ENCODE results near the gene ALDH3B2.
"Not testable (repeated sequence)": the region's sequence is repeated elsewhere in the genome, so short reads cannot be mapped to it uniquely, and the experiment has no call there.

The ALDH3B2 gene

DNA sequence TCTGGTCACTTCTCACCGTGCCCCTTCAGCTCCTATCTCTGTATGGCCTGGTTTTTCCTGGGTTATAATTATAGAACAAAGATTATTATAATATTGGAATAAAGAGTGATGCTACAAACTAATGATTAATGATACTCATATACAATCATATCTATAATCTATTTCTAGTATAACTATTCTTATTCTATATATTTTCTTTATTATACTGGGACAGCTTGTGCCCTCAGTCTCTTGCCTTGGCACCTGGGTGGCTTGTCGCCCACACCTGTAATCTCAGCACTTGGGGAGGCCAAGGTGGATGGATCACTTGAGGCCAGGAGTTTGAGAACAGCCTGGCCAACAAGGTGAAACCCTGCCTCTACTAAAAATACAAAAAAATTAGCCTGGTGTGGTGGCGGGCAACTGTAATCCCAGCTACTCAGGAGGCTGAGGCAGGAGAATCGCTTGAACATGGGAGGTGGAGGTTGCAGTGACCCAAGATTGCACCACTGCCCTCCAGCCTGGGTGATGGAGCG lies 14.7 kb downstream of the ALDH3B2 start:
- DNase-seq = not testable (repeated sequence)

DNA sequence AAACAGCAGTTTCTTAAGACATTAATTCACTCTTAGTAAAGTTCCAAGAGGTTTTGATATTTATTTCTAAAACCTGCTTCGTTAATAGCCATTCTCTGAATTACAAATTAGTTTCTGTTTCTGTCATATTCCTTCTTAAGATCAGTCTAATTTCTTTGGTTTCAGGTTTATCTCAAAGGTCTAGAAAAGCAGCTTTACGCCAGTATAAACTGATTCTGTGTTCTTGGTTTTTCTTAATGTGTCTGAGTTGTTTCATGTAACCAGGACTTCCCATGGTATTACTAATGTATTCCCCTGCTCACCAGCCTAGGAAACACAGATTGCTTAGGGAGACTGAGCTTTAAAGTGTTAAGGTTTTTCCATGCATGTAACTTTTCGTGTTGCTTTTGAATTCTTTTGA lies 17.1 kb downstream of the ALDH3B2 start:
- no peak for DNase-seq

DNA sequence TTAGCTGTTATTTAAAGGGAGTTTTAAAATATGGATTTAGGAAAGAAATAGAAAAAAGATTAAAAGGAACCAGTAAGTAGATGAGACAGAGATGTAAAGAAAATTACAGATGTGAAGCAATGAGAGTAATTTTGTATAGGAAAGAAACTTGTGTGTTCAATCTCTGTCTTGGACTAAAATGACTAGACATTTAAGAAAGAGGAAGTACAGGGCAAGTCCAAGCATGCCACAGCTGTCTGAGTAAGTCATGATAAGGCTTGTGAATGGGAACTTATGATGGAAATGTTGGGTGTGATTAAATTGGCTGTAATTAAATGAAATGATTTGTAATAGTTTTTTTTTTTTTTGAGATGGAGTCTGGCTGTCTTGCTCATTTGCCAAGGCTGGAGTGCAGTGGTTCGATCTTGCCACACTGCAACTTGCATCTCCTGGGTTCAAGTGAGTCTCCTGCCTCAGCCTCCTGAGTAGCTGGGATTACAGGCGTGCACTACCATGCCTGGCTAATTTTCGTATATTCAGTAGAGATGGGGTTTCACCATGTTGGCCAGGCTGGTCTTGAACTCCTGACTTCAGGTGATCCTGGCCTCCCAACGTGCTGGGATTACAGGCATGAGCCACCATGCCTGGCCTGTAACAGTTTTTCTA lies 18.0 kb downstream of the ALDH3B2 start:
- DNase-seq = peak; percentile 72

DNA sequence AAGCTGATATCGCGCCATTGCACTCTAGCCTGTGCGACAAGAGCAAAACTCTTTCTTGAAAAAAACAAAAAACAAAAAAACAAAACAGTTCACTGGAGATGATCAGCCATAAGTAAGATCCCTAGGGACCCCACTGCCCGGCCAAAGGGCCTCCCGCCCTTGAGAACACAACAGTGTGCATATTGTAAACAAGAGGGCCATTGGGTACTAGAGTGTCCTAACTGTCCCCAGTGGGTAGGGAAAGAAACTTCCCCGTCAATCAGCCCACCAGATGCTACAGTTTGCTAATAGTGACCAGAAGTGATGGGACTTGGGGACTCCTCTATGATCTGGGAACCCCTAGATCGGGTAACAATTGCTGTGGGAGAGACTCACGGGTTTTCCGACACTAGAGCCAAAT lies 20.2 kb downstream of the ALDH3B2 start:
- DNase-seq = no peak

DNA sequence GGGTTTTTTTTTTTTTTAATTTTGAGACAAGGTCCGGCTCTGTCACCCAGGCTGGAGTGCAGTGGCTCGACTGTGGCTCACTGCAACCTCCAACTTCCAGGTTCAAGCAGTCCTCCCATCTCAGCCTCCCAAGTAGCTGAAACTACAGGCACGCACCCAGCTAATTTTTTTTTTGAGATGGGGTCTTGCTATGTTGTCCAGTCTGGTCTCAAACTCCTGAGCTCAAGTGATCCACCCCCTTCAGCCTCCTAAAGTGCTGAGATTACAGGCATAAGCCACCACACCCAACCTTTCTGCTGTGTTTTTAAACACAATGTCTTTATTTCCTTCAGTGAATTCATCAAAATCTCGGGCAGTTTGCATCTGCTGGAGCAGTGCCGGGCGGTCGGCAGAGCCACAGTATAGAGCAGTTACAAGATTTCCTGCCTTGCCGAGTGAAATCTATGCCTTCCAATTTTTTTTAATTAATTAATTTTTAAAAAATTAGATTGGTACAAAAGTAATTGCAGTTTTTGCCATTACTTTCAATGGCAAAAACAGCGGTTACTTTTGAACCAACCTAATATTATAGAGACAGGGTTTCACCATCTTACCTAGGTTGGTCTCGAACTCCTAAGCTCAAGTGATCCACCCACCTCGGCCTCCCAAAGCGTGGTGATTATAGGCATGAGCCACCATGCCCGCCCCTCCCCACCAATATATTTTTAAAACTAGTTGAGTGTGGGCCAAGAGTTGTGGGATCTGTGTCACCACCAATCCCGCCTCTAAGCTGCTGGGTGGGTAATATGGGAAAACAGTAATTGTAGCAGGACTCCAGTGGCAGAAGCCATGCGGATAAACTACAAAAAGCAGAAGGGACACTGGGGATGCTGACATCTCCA lies 21.2 kb downstream of the ALDH3B2 start:
- DNase-seq = no peak

DNA sequence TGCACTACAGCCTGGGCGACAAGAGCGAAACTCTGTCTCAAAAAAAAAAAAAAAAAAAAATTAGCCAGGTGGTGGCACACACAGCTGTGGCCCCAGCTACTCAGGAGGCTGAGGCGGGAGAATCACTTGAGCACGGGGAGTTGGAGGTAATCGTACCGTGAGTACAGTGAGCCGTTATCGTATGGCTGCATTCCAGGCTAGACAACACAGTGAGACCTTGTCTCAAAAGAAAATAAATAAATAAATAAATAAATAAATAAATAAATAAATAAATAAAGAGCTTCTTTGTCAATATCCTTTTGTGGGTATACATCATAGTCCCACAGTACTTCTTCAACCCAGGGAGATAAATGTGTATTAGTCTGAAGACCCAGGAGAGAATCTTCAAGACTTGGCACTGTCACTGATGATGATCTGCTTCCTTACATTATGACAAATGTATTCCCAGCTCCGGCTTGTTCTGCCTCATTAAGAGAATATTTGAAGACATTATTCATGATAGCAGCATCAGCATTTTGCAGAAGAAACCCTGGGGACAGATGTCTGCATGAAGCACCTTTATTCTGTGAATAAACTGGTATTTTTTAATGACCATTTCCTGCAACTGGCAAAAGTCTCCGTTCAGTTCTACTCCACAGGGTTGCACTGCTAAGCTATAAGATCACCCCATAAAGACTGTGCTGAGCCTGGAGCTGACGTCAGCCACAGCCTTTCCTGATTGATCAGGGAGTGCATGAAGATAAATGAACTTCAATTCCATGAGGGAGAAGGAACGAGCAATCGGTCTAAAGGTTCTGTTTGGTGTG lies 22.2 kb downstream of the ALDH3B2 start:
- no peak for DNase-seq

DNA sequence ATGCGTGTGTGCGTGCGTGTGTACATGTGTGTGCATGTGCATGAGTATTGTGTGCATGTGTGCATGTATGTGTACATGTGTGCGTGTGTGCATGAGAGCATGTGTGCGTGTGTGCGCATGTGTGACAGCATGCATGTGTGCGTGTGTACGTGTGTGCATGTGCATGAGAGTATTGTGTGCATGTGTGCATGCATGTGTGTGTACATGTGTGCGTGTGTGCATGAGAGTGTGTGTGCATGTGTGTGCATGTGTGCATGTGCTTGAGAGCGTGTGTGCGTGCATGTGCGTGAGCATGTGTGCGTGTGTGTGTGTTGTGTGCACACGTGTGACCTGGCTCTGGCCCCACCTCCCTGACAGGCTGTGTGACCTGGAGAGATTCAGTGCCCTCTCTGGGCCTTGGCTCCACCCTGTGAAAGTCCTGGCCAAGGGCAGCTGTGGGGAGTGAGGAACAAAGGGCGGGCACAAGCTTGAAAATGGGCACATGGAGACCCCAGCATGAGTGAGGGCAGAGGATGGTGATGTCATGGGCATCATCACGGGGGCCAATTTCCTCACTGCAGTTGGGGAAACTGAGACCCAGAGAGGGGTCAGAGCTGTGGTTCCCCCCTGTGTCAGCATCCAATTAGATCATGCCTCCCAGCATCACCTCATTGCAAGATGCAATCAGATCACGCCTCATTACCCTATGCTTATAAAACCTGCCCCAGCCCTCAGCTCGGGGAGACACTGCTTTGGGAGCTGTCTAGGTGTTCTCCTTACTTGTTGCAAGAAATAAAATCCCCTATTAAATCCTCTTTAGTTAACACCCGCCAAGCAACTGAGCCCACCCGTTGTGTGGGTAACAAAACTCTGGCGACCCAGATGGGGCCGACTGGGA lies 24.6 kb downstream of the ALDH3B2 start:
- peak; percentile 85 for DNase-seq

DNA sequence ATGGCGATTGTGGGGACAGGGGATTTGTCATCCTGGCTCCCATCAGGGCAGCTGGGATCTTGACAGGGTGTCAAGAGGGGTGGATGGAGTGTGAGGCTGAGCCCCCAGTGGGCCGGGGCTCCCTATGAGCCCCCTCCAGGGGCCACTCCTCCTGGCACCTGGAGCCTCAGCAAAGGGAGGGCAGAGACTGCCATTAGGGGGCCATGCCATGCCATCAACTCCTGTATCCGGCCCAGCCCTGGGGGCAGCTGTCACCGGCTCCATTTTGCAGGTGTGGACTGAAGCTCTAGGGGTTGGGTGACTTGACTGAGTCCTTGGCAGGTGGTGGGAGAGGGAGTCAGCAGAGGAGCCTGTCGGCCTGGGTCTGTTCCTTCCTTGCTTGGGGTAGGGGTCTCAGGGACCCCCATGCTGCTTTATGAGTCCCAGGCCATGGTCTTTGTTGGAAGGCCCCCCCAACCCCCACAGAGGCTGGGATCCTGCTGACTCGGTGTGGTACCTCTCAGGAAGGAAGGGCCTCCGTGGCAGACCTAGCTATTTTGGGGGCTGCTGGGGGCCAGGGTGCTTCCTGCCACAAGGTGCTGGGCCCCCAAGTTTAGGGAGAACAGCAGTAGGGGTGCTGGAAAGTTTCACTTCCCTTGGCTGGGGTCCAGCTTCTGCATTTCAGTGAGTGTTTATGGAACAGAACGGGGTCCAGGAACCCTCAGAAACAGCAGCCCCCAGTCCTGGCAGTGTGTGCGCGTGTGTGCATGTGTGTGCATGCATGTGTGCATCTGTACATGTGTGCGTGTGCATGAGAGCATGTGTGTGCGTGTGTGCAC lies 25.4 kb downstream of the ALDH3B2 start:
- DNase-seq = peak; percentile 96

DNA sequence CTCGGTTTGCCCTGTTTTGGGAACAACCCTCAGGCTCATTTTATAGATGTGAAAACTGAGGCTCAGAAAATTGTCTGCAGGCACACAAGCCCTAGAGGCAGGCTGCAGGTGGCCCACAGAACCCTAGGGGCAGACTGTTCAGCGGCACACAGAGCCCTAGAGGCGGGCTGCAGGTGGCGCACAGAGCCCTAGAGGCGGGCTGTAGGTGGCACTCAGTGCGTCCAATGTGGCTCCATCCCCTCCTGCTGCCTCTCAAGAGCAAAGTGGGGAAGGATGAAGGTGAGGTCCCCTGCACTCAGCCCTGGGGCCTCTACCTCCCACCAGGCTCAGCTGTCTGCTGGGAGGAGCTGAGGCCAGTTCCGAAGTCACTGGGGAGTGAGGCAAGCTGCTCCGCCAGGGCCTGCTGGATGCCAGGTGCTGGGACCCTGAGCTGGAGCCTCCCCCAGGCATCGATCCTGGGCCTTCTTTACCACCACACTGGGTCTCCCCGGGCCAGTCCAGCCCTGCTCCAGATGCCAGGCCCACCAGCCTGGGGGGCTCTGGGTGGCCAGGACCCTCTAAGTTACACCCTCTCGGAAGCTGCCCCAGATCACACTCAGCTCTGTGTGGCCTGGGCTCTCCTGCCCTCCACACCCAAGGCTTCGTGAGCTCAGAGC lies 26.2 kb downstream of the ALDH3B2 start:
- peak; percentile 97 for DNase-seq

DNA sequence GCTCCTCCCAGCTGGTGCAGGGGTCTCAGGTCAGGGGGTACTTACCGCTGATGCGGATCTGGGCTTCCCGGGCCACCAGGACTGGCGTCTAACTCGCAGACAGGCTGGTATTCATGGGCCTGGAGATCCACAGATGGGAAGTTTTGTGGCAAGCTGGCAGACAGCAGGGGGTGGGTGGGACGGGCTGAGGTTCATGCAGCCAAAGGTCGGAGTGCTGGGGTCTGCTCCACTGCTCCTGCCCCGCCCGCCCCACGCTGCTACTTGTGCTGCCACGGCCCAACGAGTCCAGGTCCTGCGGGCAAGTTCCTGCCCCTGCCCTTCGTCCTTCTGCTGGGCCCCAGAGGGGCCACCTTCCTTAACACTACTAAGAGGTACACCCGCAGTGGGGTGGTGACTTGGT lies 27.0 kb downstream of the ALDH3B2 start:
- no peak for DNase-seq

DNA sequence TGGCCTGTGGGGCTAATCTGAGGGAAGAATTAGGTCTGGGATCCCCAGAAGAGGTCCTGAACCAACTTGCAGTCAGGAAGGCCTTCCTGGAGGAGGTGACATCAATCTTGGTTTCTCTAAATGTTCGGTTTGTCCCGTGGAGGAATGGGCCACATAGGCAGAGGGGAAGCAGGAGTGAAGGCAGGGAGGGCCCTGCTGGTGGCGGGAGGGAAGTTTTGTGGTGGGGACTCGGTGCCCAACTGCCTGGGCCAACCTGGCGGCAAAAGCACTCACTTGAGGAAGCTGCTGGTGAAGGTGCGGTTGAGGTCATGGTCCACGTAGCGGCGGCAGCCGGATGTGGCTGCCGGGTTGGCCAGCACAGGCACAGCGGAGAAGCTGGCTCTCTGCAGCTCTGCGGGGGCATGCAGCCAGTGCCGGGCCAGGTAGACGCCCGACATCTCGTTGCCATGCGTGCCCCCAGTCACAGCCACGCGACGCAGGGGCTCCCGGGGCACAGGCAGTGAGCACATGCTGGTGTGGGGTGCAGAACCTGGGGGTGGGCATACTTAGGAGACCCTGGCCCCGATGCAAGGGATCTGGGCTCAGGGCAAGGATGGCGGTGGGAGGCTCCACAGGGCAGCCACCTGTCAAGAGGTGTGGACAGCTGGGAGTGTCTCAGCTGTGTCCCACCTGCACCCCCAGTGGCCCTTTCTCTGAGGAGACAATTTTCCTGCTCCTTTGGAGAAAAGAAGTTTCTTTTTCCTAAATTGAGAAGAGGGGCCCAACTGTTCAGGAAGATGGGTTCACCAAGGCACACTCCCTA lies 27.7 kb downstream of the ALDH3B2 start:
- DNase-seq = peak; percentile 93

DNA sequence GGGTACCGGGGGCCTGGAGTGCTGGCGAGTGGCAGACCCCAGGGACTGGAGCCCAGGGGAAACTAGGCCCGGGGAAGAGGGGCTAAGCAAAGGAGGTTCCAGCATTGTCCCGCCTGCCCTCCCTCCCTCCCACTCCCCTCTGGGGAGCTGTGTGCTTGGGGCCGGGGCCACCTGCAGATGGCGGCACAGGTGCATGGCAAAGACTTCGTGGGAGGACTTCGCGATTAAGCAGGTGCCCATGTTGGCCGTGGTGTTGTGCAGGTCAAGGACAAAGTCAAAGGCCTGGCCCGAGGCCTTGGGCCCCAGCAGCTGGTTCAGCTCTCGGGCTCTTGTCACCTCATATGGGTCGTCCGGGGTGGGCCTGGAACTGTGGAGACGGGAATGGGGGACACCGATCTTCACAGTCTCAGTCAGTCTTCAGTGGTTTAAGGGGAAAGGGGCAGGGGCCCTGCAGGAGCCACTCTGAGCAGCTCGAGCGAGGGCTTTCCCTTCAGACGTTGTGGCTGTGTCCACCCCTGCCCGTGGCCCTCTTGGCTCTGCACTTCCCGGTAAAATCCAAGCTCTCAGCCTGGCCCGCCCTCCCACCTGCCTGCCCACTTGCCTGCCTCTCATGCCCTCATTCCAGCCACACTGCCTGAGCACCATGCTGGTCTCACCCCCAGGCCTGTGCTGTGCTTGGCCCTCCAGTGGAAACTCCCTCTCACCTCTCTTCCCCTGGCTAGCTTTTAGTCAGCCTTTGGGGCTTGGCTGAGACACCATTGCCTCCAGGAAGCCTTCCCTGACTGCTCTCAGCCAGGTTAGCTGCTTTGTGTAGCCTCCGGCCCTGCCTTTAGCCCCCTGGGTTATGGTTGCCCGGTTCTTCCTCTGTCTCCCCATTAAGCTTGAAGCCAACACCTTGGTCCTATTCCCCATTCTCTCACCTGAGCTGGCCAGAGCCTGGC lies 28.6 kb downstream of the ALDH3B2 start:
- peak; percentile 51 for DNase-seq

DNA sequence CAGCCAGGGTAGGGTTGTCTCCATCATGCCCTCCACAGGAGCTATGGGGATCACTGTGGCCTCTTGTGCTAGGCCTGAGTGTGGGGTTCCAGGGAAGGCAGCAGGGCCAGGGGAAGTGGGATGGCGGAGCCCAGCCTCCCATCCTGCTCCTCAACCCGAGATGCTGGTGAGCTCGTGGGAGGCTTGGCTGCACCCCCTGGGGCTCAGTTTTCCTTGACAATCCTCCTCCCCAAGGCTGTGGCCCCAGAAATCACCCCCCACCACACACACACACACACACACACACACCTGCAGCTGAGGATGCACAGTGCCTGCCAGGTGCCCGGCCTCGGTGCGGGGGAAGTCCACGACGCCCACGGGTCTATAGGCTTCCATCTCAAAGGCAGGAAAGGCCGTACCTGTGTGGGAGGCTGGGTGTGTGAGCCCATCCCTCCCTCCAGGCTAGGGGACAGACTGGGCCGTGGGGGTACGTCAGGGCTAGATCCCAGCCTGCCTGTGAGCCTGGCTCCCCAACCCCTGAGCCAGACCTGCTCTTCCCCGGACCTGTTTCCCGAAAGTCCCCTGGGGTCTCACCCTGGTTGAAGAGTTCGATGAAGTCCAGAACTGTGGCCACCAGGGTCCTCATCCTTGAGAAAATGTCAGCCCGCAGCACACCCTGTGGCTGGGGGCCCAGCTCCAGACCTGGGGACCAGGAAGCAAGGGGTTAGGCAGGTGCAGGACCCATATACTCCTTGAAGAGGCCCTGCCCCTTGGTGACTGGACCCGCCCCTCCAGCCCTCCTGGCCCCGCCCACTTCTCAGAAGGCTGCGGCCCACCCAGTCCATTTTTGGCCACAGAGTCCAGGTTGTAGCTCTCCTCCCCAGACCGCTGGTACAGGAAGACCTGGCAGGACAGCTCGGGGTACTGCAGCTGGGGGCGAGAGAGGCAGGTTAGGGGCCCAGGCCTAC lies 29.7 kb downstream of the ALDH3B2 start:
- DNase-seq = no peak

DNA sequence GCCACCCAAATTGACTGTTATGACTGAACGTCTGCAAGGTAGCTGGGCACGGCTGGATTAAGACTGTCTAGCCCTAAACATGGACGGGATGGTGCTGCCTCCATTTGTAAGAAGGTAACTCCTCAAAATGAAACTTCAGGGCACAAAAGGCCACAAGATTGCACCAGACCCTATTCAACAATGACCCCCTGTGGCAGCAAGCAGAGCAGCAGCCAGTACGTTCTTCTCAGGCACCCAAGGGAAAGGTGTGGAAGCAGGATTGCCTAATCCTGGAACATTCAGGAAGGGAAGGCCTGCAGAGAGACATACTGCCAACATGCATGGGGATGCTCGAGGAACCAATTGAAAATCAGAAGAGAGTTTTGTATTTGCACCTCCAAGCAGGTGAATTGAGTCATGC lies 30.4 kb downstream of the ALDH3B2 start:
- peak; percentile 48 for DNase-seq

DNA sequence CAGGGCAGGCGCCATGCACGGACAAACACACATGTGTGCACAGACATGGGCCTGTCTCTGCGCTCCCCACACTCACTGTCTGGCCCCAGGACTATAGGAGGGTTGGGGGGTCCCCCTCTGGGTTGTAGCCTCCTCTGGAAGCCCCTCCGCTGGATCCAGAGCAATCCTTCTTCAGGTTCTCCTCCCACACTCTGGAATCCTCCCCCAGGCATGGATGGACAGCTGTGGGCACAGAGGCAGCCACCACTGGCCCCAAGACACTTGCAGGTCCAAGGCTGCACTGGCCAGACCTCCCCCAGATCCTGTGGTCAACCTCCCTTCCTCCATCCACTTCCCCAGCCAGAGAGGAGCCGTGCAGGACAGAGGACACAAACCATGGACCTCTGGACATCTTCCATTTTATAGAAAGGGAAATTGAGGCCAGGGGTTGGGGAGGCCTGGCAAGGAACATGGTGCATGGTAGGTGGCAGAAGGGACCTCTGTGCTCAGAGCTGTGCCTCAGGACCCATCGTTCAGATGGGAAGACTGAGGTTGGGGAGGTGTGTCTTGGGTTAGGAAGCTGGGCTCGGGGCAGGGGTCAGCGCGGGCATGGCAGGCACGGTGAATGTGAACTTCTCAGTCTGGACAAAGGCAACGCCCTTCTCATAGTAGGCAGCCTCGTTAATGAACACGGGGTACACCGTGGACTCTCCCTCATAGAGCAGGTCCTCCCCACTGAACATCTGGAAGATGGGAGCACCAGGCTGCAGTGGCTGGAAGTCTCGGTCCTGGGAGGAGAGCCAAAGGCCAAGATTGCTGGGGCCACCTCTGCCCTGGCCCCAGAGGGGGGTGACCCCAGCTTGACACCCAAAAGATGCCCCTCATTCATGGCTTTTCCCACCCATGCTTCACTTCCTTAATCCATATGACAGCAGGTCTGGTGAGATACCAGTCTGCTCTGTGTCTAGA lies 32.0 kb downstream of the ALDH3B2 start:
- no peak for DNase-seq
